ENCODE results near the gene GPC5.

Gene GPC5

GRCh38 chr13:92038905-92039304 is 640.5 kb downstream of the GPC5 start:
- no peak for DNase-seq

- no peak for DNase-seq
Observed at GRCh38 chr13:92042522-92042921, 644.1 kb downstream of the GPC5 start.

GRCh38 chr13:92044351-92044750 is 645.9 kb downstream of the GPC5 start:
- no peak for DNase-seq

GRCh38 chr13:92054389-92054788 is 656.0 kb downstream of the GPC5 start:
- DNase-seq: no peak

- DNase-seq: peak; percentile 2
Observed at GRCh38 chr13:92074658-92075057, 676.2 kb downstream of the GPC5 start.

GRCh38 chr13:92097337-92097903 is 699.0 kb downstream of the GPC5 start:
- DNase-seq: no peak

GRCh38 chr13:92101801-92102200 is 703.4 kb downstream of the GPC5 start:
- no peak for DNase-seq

- peak; percentile 29 for DNase-seq
Observed at GRCh38 chr13:92103689-92104153, 705.3 kb downstream of the GPC5 start.

GRCh38 chr13:92122186-92122853 is 723.9 kb downstream of the GPC5 start:
- no peak for DNase-seq

- DNase-seq: no peak
Observed at GRCh38 chr13:92126399-92126798, 728.0 kb downstream of the GPC5 start.

- no peak for DNase-seq
Observed at GRCh38 chr13:92135509-92135908, 737.1 kb downstream of the GPC5 start.

GRCh38 chr13:92136449-92137155 is 738.2 kb downstream of the GPC5 start:
- peak; percentile 13 for DNase-seq

GRCh38 chr13:92137520-92137919 is 739.1 kb downstream of the GPC5 start:
- no peak for DNase-seq

GRCh38 chr13:92143766-92144165 is 745.3 kb downstream of the GPC5 start:
- no peak for DNase-seq

- no peak for DNase-seq
Observed at GRCh38 chr13:92150606-92151005, 752.2 kb downstream of the GPC5 start.

GRCh38 chr13:92158346-92158745 is 759.9 kb downstream of the GPC5 start:
- peak; percentile 55 for DNase-seq

- no peak for DNase-seq
Observed at GRCh38 chr13:92164822-92165221, 766.4 kb downstream of the GPC5 start.

- DNase-seq: peak; percentile 61
Observed at GRCh38 chr13:92172191-92172590, 773.8 kb downstream of the GPC5 start.

GRCh38 chr13:92173254-92173653 is 774.8 kb downstream of the GPC5 start:
- no peak for DNase-seq

GRCh38 chr13:92175330-92175729 is 776.9 kb downstream of the GPC5 start:
- peak; percentile 77 for DNase-seq

- no peak for DNase-seq
Observed at GRCh38 chr13:92177966-92178365, 779.5 kb downstream of the GPC5 start.

GRCh38 chr13:92179223-92179622 is 780.8 kb downstream of the GPC5 start:
- DNase-seq: no peak

GRCh38 chr13:92187378-92187989 is 789.1 kb downstream of the GPC5 start:
- peak; percentile 47 for DNase-seq
